GF-D8 (cell line): ENCODE measurements around the gene GFPT2.
"Not testable (repeated sequence)": the region's sequence is repeated elsewhere in the genome, so short reads cannot be mapped to it uniquely, and the experiment has no call there.

Source experiments
- DNase-seq: peaks from one replicate; lab custom pipeline; 2025; lab: John Stamatoyannopoulos, UW

Gene GFPT2

DNA sequence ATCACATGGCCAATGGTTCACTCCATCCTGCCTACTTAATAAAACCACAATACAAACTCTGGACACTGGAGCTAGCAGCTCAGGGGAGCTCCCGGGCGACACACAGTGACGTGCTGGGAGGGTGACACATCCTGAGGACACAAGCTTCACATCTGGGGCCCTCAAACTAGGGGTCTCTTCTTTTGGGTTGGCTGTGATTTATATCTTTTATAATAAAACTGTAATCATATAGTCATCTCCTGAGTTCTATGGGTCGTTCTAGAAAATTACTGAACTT lies 49.2 kb downstream of the GFPT2 start:
- DNase-seq, result no peak

DNA sequence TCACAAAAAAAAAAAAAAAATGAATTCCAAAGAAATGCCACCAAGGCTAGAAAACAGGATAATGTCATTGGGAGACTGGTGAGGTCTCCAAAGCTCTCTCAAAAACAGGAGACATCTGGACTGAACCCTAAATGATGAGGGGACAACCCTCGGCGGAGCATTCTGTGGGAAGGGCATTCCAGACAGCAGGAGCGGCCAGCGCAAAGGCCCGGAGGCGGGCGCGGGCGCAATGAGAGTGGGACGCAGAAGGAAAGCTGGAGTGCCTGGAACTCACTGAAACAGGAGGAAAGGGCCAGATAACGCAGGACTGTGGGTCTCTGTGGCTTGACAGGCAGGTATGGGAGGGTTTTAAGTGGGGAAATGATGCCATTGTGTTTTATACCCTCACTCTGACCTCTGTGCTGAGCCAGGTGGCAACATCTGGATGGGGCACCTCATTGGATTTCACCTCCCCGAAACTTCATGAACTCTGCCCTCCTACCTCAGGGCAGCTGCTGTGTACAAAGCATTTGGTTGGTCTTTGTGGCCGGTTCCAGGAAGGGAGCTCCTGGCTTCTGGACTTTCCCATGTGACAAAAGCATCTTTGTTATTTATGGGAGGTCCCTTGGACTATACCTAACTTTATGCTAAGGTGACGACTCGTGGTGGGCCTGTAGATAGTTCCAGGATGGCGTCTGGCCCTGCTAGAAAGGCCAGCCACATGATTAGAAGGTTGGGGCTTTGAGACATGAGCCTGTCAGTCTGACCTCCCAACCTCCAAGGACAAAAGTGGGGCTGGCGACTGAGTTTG lies 49.7 kb downstream of the GFPT2 start:
- no peak for DNase-seq

DNA sequence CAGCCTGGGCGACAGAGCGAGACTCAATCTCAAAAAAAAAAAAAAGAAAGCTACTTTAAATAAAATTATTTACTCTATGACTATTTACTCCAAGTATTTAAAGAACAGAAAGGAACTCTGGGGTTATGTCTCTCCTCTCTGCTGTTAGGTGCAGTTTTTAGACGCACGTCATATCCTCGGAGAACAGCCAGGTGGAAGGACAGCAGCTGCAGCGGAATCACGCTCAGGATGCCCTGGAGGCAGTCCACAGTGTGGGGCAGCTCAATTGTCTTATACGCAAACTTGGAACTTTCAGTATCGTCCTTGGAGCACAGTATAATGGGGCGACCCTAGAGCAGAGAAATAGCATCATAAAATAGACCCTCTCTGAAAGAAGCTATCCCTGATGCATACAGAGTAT lies 50.9 kb downstream of the GFPT2 start:
- no peak for DNase-seq

DNA sequence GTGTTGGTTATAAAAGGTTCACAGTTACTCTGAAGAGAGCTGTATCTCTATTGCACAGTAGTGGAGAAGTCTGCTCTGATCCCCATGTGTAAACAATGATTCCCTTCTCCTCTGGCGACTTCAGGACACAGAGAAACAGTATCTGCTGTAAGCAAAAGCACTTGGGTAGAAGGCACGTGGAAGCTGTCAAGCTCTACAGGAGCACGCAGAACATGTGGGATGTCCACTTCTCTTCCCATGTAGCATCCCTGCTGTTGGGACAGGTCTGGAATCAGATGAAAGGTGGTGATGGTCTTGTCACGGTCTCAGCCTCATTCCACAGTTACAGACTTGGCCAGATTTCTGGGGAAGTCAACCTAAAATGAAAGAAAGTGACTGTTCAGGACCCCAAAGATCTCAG lies 51.9 kb downstream of the GFPT2 start:
- no peak for DNase-seq

DNA sequence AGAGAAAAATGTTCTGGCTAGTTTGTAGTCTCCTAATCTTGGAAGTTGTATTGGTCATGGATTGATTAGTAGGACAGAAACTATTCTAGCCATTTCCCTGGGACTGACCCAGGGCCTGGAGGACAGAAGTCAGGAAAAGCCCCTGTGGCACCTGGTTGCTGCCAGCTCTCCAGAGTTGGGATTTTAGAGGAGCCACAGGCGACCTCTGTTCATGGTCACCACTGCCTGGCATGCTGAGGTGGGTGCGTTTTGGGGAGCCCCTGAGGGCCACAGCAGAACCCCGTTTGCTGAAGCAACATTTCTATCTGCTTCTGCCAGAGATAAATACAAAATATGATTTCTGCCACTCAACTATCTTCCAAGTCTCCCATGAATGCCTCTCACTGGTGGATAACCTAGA lies 53.6 kb downstream of the GFPT2 start:
- no peak for DNase-seq

DNA sequence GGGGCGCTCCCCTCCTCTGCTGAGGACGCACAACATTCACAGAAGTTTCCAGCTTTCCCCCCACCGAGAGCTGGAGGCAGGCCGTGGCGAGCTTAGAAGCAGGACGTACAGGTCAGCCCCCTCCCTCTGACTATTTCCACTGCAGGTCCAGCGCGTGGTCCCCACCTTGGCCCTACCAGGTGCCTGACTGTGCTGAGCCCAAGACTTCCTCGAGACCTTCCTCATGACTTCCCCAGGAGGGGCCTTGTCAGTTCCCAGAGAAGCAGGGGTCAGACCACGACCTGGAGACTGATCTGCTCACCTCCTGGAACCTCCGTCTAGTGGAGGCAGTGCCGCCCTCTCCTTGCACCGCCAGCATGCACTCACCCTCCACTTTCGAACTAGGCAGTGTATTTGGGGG lies 54.1 kb downstream of the GFPT2 start:
- DNase-seq, result not testable (repeated sequence)

DNA sequence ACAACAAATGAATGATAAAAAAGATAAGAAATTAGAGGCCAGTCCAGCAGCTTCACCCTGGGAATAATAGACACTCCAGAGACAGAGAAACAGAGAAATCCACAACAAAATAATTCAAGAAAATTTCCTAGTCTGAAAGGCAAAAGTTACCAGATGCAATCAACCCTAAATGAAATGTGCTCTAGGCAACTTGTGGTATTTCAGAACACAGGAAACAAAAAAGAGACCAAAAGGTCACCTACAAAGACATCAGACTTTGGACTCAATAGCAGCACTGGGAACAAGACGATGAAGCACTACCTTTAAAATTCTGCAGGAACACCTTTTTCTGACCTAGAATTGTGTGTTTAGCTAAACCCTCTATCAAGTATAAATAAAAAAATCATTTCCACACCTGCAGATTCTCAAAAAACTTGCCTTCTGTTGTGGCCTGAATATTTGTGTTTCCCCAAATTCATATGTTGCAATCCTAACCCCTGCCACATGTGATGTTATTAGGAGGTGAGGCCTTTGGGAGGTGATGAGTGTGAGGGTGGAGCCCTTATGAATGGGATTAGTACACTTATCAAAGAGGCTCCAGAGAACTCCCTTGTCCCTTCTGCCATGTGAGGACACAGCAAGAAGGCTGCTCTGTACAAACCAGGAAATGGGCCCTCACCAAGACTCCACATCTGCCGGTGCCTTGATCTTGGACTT lies 55.4 kb downstream of the GFPT2 start:
- no peak for DNase-seq

DNA sequence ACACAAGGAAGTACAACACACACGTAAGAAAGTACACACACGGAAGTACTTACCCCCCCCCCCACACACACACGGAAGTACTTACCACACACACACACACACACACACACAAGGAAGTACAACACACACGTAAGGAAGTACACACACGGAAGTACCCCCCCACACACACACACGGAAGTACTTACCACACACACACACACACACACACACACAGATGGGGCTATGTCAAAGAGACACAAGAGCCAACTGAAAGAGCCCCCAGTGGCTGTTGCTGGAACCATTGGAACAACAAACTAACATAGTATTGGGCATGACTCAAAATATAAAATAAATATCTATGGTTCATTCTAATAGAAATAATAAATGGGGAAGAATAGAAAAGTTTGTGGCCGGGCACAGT lies 56.4 kb downstream of the GFPT2 start:
- no peak for DNase-seq

DNA sequence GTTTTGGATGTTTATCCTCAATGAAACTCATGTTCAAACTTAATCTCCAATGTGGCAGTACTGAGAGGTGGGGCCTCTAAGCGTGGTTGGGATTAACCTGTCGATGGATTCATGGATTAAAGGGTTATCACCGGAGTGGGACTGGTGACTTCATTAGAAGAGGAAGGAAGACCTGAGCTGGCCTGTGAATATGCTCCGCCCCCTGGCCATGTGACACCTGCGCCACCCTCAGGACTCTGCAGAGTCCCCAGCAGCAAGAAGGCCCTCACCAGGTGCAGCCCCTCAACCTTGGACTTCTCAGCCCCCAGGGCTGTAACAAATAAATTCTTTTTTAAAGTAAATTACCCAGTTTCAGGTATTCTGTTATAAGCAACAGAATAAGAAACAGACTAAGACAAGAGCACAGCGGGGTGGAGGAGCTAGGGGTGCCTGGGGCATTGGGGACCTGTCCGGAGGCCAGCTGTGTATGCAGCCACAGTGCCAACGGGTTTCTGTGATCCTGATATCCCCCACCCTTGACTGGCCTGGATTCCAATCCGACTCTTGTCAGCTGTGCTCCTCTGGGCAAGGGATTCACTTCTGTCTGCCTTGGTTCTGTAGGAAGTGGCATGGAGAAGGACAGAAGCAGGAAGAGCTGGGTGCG lies 58.1 kb downstream of the GFPT2 start:
- DNase-seq, result no peak

DNA sequence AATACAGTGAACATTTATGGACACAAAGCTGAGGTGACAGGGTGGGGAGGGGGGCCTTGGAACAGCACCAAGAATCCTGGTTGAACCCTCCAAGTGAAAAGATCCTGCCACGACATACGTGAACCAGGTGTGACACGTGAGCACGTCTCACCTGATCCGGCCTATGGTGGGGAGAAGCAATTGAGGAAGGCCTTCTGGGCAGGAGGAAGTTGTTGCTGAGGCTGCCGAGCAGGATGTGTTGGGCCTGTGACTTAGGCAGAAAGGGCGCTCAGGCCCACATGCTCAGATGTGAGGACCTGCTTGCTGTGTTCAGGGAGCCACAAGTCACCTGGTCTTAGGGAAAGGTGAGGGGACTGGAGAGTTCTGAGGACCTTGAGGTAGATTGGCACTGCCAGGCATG lies 58.7 kb downstream of the GFPT2 start:
- DNase-seq, result no peak

DNA sequence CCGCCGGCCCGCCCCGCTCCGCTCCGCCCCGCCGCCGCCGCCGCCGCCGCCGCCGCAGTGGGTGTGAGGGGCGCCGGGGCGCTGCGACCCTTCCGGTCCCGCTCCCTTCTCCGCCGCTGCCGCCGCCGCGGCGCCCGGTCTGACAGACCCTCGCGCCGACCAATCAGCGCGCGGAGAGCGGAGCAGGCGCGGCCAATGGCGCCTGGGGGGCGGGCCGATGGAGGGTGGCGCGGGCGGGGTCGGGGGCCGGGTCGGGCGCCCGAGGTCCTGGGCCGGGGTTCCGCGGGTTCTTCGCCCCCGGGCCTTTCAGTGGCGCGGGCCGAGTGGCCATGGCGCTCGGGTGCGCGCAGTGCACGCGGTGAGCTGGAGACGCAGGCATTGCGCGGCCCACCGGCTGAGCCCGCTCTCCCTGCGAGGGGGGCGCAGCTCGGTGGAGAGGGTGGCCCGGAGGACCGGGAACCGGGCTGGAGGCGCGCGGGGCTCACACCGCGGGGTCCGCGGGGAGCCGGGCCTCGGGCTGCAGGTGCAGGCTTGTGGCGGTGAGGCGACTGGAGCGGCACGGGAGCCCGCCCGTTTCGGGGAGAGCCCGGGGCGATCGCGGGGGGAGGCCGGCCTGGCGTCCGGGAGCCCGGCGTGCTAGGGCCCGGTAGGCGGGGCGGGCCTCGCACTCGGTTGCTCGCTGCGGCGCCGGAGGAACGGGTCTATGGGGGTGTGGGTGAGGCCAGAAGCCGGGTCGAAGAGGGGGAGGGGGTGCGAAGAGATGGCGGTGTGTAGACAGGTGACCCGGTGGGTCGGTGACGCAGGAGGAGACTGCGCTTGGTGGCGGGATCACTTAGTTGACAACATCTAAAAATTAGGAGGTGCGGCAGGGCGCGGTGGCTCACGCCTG lies 60.9 kb downstream of the GFPT2 start, which contains the start of gene MAPK9:
Gene MAPK9, minus strand, starts transcription at position 141 of the 889 bp plus-strand sequence. CDS start 11,522 bp downstream, outside the sequence.
- peak; percentile 38 for DNase-seq

DNA sequence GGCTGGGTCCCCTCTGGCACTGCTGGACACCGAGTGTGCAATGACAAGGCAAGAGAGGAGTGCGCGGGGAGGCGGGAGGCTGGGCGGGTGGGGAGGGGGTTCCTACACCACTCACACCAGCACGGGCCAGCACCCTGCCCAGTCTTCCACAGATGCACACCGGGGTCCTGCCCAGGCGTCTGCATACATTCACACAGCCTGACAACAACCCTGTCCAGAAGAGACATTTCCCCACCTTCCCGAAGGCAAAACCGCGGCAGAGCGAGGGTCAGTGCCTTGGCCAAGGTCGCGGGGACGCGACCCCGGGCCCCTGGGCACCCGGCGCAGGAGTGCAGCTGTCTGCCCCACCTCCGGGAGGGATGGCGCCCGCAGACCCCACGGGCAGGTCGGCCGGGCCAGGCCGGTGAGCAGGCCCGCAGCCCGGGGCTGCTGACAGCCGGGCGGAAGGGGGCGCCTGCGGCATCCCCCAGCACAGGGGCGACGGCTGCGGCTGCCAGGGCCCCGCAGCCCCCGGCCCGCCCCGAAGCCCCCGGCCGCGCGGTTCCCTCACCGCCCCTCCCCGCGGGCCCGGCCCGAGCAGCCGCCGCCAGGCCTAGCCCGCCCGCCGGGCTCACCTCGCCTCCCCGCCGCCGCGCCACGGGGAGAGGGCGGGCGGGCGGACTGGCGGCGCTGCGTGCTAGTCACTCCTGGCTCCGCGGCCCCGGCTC lies 61.7 kb downstream of the GFPT2 start:
- DNase-seq, result no peak

DNA sequence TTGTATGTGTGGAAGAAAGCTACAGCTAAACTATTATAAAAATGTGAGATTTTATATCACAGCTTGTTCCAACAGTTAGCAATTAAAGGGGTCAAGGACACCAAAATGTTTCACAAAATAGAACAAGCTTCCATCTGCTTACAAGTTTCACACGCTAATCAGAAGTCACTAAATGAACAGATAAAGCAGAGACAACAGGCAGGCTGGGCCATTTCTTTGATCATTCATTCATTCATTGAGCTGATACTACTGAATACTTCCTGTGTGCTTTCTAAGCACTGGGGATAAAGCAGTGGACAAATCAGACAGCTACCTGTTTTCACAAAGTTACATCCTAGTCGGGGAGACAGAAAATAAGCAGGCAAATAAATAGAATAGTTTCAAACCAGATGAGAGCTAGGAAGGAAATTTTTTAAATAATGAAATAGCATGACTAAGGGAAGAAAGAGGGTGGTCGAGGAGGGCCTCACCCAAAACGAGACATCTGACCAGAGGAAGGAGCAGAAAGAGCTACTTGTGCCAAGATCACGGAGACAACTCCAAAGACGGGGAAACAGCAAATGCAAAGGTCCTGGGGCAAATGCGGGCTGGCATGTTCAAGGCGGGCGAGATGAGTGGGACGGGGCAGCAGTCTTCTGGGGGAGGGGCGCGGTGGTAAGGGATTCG lies 62.4 kb downstream of the GFPT2 start:
- no peak for DNase-seq

DNA sequence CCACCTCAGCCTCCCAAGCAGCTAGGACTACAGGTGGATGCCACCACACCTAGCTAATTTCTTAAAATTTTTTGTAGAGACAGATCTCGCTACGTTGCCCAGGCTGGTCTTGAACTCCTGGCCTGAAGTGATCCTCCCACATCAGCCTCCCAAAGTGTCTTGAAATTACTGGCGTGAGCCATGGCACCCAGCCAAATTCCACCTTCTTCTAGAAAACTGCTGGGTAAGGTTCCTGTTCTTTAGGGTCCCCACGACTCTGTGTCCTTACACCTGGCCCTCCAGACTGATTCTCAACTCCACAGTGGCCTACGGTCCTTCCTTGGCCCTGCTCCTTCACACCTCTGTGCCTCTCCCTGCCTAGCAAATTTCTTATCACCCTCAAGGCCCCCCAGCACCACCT lies 63.2 kb downstream of the GFPT2 start:
- DNase-seq, result no peak

DNA sequence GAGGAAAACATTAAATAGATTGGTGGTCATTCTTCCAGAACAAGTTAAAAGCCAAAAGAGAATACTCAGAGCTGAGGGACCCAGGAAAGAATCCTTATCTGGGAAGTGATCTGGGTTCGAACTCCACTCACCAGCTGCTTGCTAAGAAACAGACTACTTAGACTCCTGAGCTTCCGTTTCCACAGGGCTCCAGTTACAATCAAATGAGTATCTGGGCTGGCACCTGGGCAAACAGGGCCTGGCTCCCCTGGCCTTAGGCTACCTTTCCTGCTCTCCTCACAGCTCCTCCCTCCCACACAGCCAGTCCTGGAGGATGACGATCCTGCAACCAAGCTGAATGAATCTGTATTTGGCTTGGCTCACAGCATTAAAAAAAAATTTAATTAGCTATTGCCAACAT lies 63.7 kb downstream of the GFPT2 start:
- no peak for DNase-seq

DNA sequence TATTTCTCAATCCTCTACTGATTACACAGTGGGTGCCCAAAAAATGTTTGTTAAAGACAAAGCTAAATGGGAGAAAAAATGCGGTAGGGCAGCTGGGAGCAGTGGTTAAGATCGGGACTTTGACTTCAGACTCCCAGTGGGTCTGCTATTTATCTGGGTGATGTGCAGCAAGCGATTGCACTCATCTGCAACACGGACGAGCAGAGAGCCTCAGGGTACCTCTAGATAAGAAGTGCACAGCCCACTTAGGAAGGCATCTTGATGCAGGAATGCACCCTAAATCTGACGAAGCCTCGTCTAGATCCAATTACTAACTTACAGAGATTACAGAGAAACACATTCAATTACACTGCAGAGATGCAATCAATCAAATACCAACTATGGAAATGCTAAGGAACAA lies 65.3 kb downstream of the GFPT2 start:
- no peak for DNase-seq

DNA sequence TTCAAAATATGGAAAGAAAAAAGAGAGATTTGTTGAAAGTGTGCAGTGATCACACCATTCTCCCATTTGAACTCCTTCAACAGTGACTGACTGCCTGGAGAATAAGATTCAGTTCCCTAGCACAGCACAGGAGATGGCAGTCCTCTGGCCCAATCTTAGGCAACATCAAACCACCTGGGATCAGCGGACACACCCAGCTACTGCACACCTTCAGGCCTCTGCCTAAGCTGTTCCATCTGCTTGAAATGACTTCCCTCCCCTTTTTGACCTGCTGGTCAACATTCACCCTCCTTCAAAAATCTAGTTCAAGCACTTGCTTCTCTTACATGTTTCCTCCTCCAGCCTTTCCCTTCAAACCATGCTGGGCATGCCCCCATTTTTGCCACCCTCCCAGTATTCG lies 65.7 kb downstream of the GFPT2 start:
- DNase-seq, result no peak

DNA sequence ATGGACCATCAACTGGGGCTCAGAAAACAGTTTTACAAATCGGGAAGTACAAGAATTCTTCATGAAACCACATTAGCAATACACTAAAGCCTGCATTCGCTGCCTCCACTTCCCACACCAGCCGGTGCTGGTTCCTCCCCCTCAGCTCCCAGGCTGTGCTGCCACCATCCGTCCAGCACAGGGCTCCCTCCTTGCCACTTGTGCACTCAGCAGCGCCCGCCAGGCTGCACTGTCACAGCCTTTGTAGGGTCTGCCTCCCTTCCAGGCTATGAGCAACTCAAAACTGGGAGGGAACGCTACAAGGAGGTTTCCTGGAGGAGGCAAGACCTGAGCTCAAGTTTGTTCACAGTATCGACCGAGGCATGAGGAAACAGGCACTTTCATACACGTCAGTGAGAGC lies 69.0 kb downstream of the GFPT2 start:
- no peak for DNase-seq

DNA sequence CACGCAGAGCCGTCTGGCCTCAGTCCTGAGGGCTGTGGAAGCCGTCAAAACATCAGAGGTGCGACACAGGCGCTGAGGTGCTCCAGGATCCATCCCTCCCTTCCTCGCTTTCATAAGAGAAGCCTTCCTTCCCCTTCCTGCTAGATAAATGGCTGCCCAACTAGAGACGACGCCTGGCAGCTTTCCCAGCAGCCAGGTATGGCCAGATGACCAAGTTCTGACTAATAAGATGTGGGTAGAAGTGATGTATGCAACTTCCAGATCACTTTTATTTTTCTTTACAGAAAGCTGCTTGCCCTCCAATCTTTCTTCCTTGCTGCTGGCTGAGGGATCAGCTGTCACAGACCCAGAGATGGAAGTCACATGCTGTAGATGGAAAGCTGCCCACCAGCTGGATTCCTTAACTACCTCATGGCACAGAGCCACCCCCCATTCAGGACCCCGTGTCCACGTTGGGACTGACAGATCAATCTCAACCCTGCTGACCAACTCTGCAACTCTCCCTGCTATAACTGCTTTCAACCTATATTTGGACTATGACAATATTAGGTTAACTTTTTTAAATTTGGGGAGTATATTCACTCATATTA lies 70.0 kb downstream of the GFPT2 start:
- no peak for DNase-seq

DNA sequence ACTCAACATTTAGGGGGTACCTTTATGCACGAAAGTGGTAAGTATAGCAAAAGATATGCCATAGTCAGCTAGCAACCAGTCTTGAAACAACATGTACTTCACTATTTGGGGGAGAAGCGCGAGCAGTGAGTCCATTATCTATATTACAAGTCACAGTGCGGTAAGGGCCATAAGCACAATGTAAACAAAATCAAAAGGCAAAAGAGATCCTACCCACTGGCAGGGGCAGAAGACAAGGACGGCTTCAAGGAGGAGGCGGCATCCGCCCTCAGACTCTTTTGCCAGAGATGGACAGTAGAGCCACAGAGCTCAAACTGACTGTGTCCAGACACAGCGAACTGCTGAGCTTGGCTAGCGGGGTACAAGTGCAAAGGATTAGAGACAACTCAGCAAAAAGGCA lies 70.9 kb downstream of the GFPT2 start:
- no peak for DNase-seq

DNA sequence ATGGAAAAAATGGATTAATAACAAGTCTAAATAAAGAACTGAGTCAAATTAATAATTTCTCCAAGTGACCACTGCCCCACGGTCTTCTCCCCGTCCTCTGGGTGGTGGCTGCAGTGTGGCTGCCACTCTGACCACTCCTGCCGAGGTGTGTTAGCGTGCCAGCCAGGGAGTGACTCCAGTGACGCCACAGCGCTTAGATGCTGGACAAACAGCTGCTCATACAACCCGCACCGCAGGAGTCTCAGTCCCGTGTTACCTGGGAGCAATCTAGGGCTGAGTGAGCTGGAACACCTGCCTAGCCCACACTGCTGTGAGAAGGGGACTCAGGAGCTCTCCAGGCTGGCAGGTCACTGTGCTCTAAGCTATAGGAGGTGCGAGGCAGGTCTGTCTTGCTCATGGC lies 71.4 kb downstream of the GFPT2 start:
- DNase-seq, result no peak
